IMR-90 (cell line): ENCODE results near the gene PHIP. TPM values are rescaled to one million over a fixed set of nuclear protein-coding genes. Genes with fewer than 3 reads are reported as not detected.

Experiments used
- ATAC-seq: fragments of 200-7000 bp; cut with Tn5 transposase; 2 replicates; pipeline ENCODE4 v1.9.1; 2020; ENCODE audit warnings: low read depth, mild to moderate bottlenecking, moderate library complexity
- BruUV-seq: library from RNA; stranded (reverse); fragments of 400-500 nt; replicated peaks from 2 replicates; lab custom pipeline; 2021; lab: Mats Ljungman, UMichigan
- CTCF ChIA-PET: fragments of 300-600 bp; formaldehyde crosslinking; extraction: SDS; loops from one replicate; lab custom pipeline; 2021; ENCODE audit warnings: antibody characterized with exemption; lab: Yijun Ruan, JAX
- POLR2A ChIA-PET: fragments of 300-600 bp; sonication (Branson Sonifier 250); formaldehyde crosslinking; loops from one replicate; lab custom pipeline; 2022; ENCODE audit warnings: antibody characterized with exemption; ENCODE audit not compliant: unreplicated experiment; lab: Charles Lee
- DNase-seq: peaks from one replicate; pipeline ENCODE4 v3.0.0; 2013
- H2AFZ ChIP-seq: replicated peaks from 2 replicates; pipeline ENCODE3; 2013; ENCODE audit warnings: low read length, mild to moderate bottlenecking; ENCODE audit not compliant: poor library complexity
- H2AK5ac ChIP-seq: 2 replicates; pipeline ENCODE4 v1.6.1; 2013; ENCODE audit warnings: low read depth, low read length, inconsistent platforms
- H2AK9ac ChIP-seq: replicated peaks from 2 replicates; pipeline ENCODE3; 2013; ENCODE audit warnings: mild to moderate bottlenecking, low read depth, low read length, moderate library complexity; ENCODE audit not compliant: poor library complexity
- H2BK120ac ChIP-seq: 2 replicates; pipeline ENCODE4 v1.6.1; 2013; ENCODE audit warnings: low read depth, low read length, inconsistent platforms
- H2BK15ac ChIP-seq: 3 replicates; pipeline ENCODE4 v1.6.1; 2013; ENCODE audit warnings: low read depth, low read length, inconsistent platforms
- H2BK20ac ChIP-seq: 2 replicates; pipeline ENCODE4 v1.6.1; 2013; ENCODE audit warnings: low read depth, mild to moderate bottlenecking, inconsistent platforms, low read length, moderate library complexity
- H2BK5ac ChIP-seq: 2 replicates; pipeline ENCODE4 v1.6.1; 2013; ENCODE audit warnings: mild to moderate bottlenecking, low read depth, low read length, inconsistent platforms; ENCODE audit not compliant: poor library complexity, severe bottlenecking
- H3K14ac ChIP-seq: replicated peaks from 2 replicates; pipeline ENCODE4 v1.6.1; 2013; ENCODE audit warnings: low read depth, low read length, inconsistent platforms
- H3K18ac ChIP-seq: 2 replicates; pipeline ENCODE4 v1.6.1; 2013; ENCODE audit warnings: low read depth, low read length, control low read depth
- H3K23ac ChIP-seq: 2 replicates; pipeline ENCODE4 v1.6.1; 2013; ENCODE audit warnings: low read depth, low read length, inconsistent platforms
- H3K27ac ChIP-seq: 2 replicates; pipeline ENCODE4 v1.5.1; 2013; ENCODE audit warnings: mild to moderate bottlenecking, control low read depth, low read length; ENCODE audit not compliant: insufficient read depth
- H3K27me3 ChIP-seq: 2 replicates; pipeline ENCODE4 v1.6.1; 2013; ENCODE audit warnings: low read length; ENCODE audit not compliant: control insufficient read depth, insufficient read depth
- H3K36me3 ChIP-seq: 2 replicates; pipeline ENCODE4 v1.6.1; 2013; ENCODE audit warnings: low read length, mixed read lengths; ENCODE audit not compliant: control insufficient read depth, insufficient read depth
- H3K4ac ChIP-seq: 2 replicates; pipeline ENCODE4 v1.6.1; 2013; ENCODE audit warnings: low read depth, low read length, inconsistent platforms
- H3K4me1 ChIP-seq: 2 replicates; pipeline ENCODE4 v1.6.1; 2013; ENCODE audit warnings: low read length, mixed read lengths; ENCODE audit not compliant: control insufficient read depth, insufficient read depth
- H3K4me2 ChIP-seq: 2 replicates; pipeline ENCODE4 v1.6.1; 2013; ENCODE audit warnings: low read depth, mild to moderate bottlenecking, control low read depth, low read length, moderate library complexity
- H3K4me3 ChIP-seq: 2 replicates; pipeline ENCODE4 v1.5.1; 2013; ENCODE audit warnings: low read depth, mild to moderate bottlenecking, control low read depth, low read length, moderate library complexity; ENCODE audit not compliant: insufficient read depth
- H3K56ac ChIP-seq: 2 replicates; pipeline ENCODE4 v1.6.1; 2013; ENCODE audit warnings: low read length, inconsistent platforms; ENCODE audit not compliant: insufficient read depth; ENCODE audit errors: extremely low read depth
- H3K79me1 ChIP-seq, 2 experiments: 2 replicates each; pipeline ENCODE4 v1.6.1; 2013; ENCODE audit warnings: low read length in 2 of 2, inconsistent platforms in 1 of 2, low read depth in 1 of 2
- H3K9ac ChIP-seq: 2 replicates; pipeline ENCODE4 v1.6.1; 2013; ENCODE audit warnings: low read depth, low read length, control low read depth
- H3K9me1 ChIP-seq: 2 replicates; pipeline ENCODE4 v1.6.1; 2013; ENCODE audit warnings: low read length, inconsistent platforms; ENCODE audit not compliant: insufficient read depth
- H3K9me3 ChIP-seq: 2 replicates; pipeline ENCODE4 v1.6.1; 2013; ENCODE audit warnings: low read length; ENCODE audit not compliant: control insufficient read depth, insufficient read depth
- H4K20me1 ChIP-seq: 2 replicates; pipeline ENCODE4 v1.6.1; 2013; ENCODE audit warnings: low read length, inconsistent platforms; ENCODE audit not compliant: insufficient read depth
- H4K5ac ChIP-seq: 2 replicates; pipeline ENCODE4 v1.6.1; 2013; ENCODE audit warnings: mild to moderate bottlenecking, low read depth, low read length, control low read depth
- H4K8ac ChIP-seq, 2 experiments: 2 replicates each; pipeline ENCODE4 v1.6.1; 2013; ENCODE audit warnings: low read depth in 2 of 2, low read length in 2 of 2, control low read depth in 1 of 2, inconsistent platforms in 1 of 2
- H4K91ac ChIP-seq: 2 replicates; pipeline ENCODE4 v1.6.1; 2013; ENCODE audit warnings: low read depth, low read length, inconsistent platforms; ENCODE audit not compliant: insufficient read depth
- CEBPB ChIP-seq: IDR thresholded peaks from 2 replicates; pipeline ENCODE4 v1.6.1; 2012; ENCODE audit warnings: low read depth, low read length, improper control_type of control experiment
- WGBS, 2 experiments: methylation state at CpG; one replicate each; pipeline versions ENCODE4 v1.1.5 to v1.1.7; 2013; ENCODE audit warnings: missing lambda C conversion rate in 2 of 2; ENCODE audit not compliant: insufficient read length in 1 of 2; ENCODE audit errors: extremely low coverage in 2 of 2; 5-methylcytosine and 5-hydroxymethylcytosine counted together
- dilution Hi-C: fragments of 300-500 bp; cut with HindIII; formaldehyde crosslinking; loops from one replicate; pipeline ENCODE4 v1.14.3; 2018; ENCODE audit warnings: low sequenced_read_pairs; ENCODE audit not compliant: unreplicated experiment
- in situ Hi-C: fragments of 300-500 bp; cut with MboI; formaldehyde crosslinking; loops from 3 replicates; pipeline ENCODE4 v1.14.3; 2019; ENCODE audit warnings: low sequenced_read_pairs, inconsistent platforms, mixed read lengths
- intact Hi-C: fragments of 100-400 bp; cut with micrococcal nuclease; formaldehyde crosslinking; loops from 2 replicates; pipeline ENCODE4 v1.10.0; 2022
- polyA plus RNA-seq, 3 experiments: library from polyadenylated mRNA; depleted of rRNA; stranded (reverse); fragments of >200 nt; gene quantifications; 2 replicates each; pipeline ENCODE4 v1.2.3, GENCODE V29; 2012; ENCODE audit warnings: low replicate concordance in 1 of 3
- total RNA-seq: library from RNA; depleted of rRNA; stranded (reverse); fragments of >200 nt; gene quantifications from 2 replicates; pipeline ENCODE4 v1.2.3, GENCODE V29; 2012

PHIP gene
- total and polyA plus RNA-seq, 2 of the 4 experiments (the other 2 are of a cell fraction): 3.4 to 20.4 TPM

- H3K27ac ChIP-seq: no peak overlapping the region
- H3K79me1 ChIP-seq: no peaks in the 10 kb centered on the region
- H4K91ac ChIP-seq: no peak overlapping the region
- H2AFZ ChIP-seq: no peak overlapping the region
- no peak overlapping the region for H2AK5ac ChIP-seq
- ATAC-seq (no peak), DNase-seq (no peak)
- ChIA-PET CTCF (no interaction called here), POLR2A (no interaction called here)
- H4K8ac ChIP-seq: no peak overlapping the region
- no peaks in the 10 kb centered on the region for H3K4me1 ChIP-seq
- in situ Hi-C loops (no loop called here), intact Hi-C loops (no loop called here), dilution Hi-C loops (no loop called here)
- H3K4me2 ChIP-seq: no peak overlapping the region
- WGBS, 2 experiments: no CpG with 5 or more reads among the region's 2 CpGs
- TF ChIP-seq CEBPB: no peak
- no peak overlapping the region for H3K4ac ChIP-seq
- no peak overlapping the region for H2AK9ac ChIP-seq
- no peaks in the 10 kb centered on the region for H3K9me1 ChIP-seq
- no peak overlapping the region for H3K14ac ChIP-seq
- H4K5ac ChIP-seq: no peak overlapping the region
- no peaks in the 10 kb centered on the region for H3K9me3 ChIP-seq
- no peak overlapping the region for H2BK15ac ChIP-seq
- no peaks in the 10 kb centered on the region for H4K20me1 ChIP-seq
- H3K23ac ChIP-seq: no peak overlapping the region
- H2BK5ac ChIP-seq: no peak overlapping the region
- no peak overlapping the region for H3K56ac ChIP-seq
- no peak overlapping the region for H3K4me3 ChIP-seq
- no peak overlapping the region for H3K18ac ChIP-seq
- BruUV-seq: no TSS peak
- no peak overlapping the region for H3K9ac ChIP-seq
- no peaks in the 10 kb centered on the region for H3K27me3 ChIP-seq
- no peak overlapping the region for H2BK120ac ChIP-seq
- H3K36me3 ChIP-seq: no peaks in the 10 kb centered on the region
- H2BK20ac ChIP-seq: no peak overlapping the region
Observed at GRCh38 chr6:79115553-79116182, 37.6 kb upstream of the PHIP start.
